RWPE2 (cell line): Measurements from ENCODE around the gene SMOC1.

Source experiments
- ATAC-seq: fragments of 200-7000 bp; cut with Tn5 transposase; 3 replicates; pipeline ENCODE4 v1.9.1; 2021; ENCODE audit warnings: low read depth
- DNase-seq: peaks from one replicate; pipeline ENCODE4 v3.0.0-alpha.2; 2020; ENCODE audit warnings: low spot score
- H3K27ac ChIP-seq: fragments of 450-650 bp; 2 replicates; pipeline ENCODE4 v1.5.1; 2017; ENCODE audit warnings: mild to moderate bottlenecking; ENCODE audit not compliant: poor library complexity, severe bottlenecking
- H3K27me3 ChIP-seq: fragments of 250-450 bp; sonication (Bioruptor Pico); 2 replicates; pipeline ENCODE4 v1.5.1; 2021; ENCODE audit warnings: mild to moderate bottlenecking, moderate library complexity; ENCODE audit not compliant: insufficient read depth, poor library complexity, severe bottlenecking
- H3K36me3 ChIP-seq: fragments of 250-450 bp; sonication (Bioruptor Pico); 2 replicates; pipeline ENCODE4 v1.5.1; 2020; ENCODE audit warnings: low read depth, mild to moderate bottlenecking, moderate library complexity
- H3K4me1 ChIP-seq: fragments of 250-450 bp; sonication (Bioruptor Pico); 2 replicates; pipeline ENCODE4 v1.5.1; 2021; ENCODE audit warnings: mild to moderate bottlenecking, moderate library complexity; ENCODE audit not compliant: insufficient read depth, poor library complexity, severe bottlenecking
- H3K4me3 ChIP-seq: fragments of 250-450 bp; sonication (Bioruptor Pico); 2 replicates; pipeline ENCODE4 v1.5.1; 2021; ENCODE audit warnings: mild to moderate bottlenecking, moderate library complexity; ENCODE audit not compliant: severe bottlenecking
- H3K9me3 ChIP-seq: fragments of 250-450 bp; sonication (Bioruptor Pico); 2 replicates; pipeline ENCODE4 v1.5.1; 2021; ENCODE audit warnings: mild to moderate bottlenecking, moderate library complexity; ENCODE audit not compliant: severe bottlenecking
- CTCF ChIP-seq: fragments of 450-650 bp; IDR thresholded peaks from one replicate; pipeline ENCODE4 v1.5.1; 2017; ENCODE audit warnings: mild to moderate bottlenecking, moderate library complexity; ENCODE audit not compliant: poor library complexity, severe bottlenecking

SMOC1 gene

GRCh38 chr14:70033561-70033960 lies 154.3 kb downstream of the SMOC1 start:
- Histone ChIP-seq H3K27ac (no peak overlapping the region), H3K9me3 (no peaks in the 10 kb centered on the region), H3K27me3 (no peaks in the 10 kb centered on the region), H3K36me3 (no peaks in the 10 kb centered on the region), H3K4me3 (no peak overlapping the region), H3K4me1 (peaks cover 5% of the 10 kb centered on the region)
- no peak for DNase-seq
- TF ChIP-seq CTCF = no peak
- ATAC-seq = no peak

- Histone ChIP-seq H3K27me3 (no peaks in the 10 kb centered on the region), H3K9me3 (no peaks in the 10 kb centered on the region), H3K36me3 (no peaks in the 10 kb centered on the region), H3K4me3 (no peak overlapping the region), H3K4me1 (peaks cover 5% of the 10 kb centered on the region), H3K27ac (no peak overlapping the region)
- no peak for DNase-seq
- ATAC-seq = no peak
- TF ChIP-seq CTCF = no peak
These were observed 155.0 kb downstream of the SMOC1 start for GRCh38 chr14:70034257-70034656.

GRCh38 chr14:70036665-70037064 lies 157.4 kb downstream of the SMOC1 start:
- H3K36me3 ChIP-seq = no peaks in the 10 kb centered on the region
- no peak overlapping the region for H3K27ac ChIP-seq
- TF ChIP-seq CTCF = no peak
- ATAC-seq = no peak
- no peaks in the 10 kb centered on the region for H3K9me3 ChIP-seq
- H3K4me3 ChIP-seq = no peak overlapping the region
- no peak for DNase-seq
- peaks cover 3% of the 10 kb centered on the region for H3K27me3 ChIP-seq
- H3K4me1 ChIP-seq = peaks cover 5% of the 10 kb centered on the region

GRCh38 chr14:70043001-70043400 lies 163.8 kb downstream of the SMOC1 start:
- Histone ChIP-seq H3K4me3 (no peak overlapping the region), H3K9me3 (no peaks in the 10 kb centered on the region), H3K4me1 (no peaks in the 10 kb centered on the region), H3K27ac (no peak overlapping the region), H3K36me3 (no peaks in the 10 kb centered on the region), H3K27me3 (peaks cover 3% of the 10 kb centered on the region)
- DNase-seq = no peak
- no peak for TF ChIP-seq CTCF
- no peak for ATAC-seq

- DNase-seq (no peak), ATAC-seq (no peak)
- H3K9me3 ChIP-seq = no peaks in the 10 kb centered on the region
- no peaks in the 10 kb centered on the region for H3K27me3 ChIP-seq
- no peak for TF ChIP-seq CTCF
- no peaks in the 10 kb centered on the region for H3K4me1 ChIP-seq
- H3K27ac ChIP-seq = no peak overlapping the region
- no peaks in the 10 kb centered on the region for H3K36me3 ChIP-seq
- H3K4me3 ChIP-seq = no peak overlapping the region
These were observed 166.1 kb downstream of the SMOC1 start for GRCh38 chr14:70045310-70045709.
